ENCODE results near the gene PDSS1. TPM values are rescaled to one million over a fixed set of nuclear protein-coding genes. Genes with fewer than 3 reads are reported as not detected.

Gene PDSS1
- total RNA-seq, 2 experiments from 2014 or later: 30.2 to 30.7 TPM

GRCh38 chr10:26743091-26743490 lies 45.6 kb downstream of the PDSS1 start:
- Mint-ChIP-seq H3K4me1 (peaks cover 8% of the 10 kb centered on the region), H3K27me3 (no peaks in the 10 kb centered on the region), H3K36me3 (peaks cover 56% of the 10 kb centered on the region), H3K9me3 (peaks cover 2% of the 10 kb centered on the region), H3K27ac (no peak overlapping the region), H3K4me3 (no peak overlapping the region)
- no peak for DNase-seq

GRCh38 chr10:26743841-26744240 lies 46.3 kb downstream of the PDSS1 start:
- H3K36me3 Mint-ChIP-seq: peaks cover 53% of the 10 kb centered on the region
- DNase-seq: no peak
- H3K27me3 Mint-ChIP-seq: no peaks in the 10 kb centered on the region
- H3K4me3 Mint-ChIP-seq: no peak overlapping the region
- H3K27ac Mint-ChIP-seq: peak overlapping the region; percentile 72
- peaks cover 6% of the 10 kb centered on the region for H3K4me1 Mint-ChIP-seq
- H3K9me3 Mint-ChIP-seq: peaks cover 2% of the 10 kb centered on the region

- Mint-ChIP-seq H3K36me3 (peaks cover 36% of the 10 kb centered on the region), H3K27ac (peak overlapping the region; percentile 68), H3K9me3 (peaks cover 2% of the 10 kb centered on the region), H3K4me3 (no peak overlapping the region), H3K4me1 (peaks cover 2% of the 10 kb centered on the region), H3K27me3 (no peaks in the 10 kb centered on the region)
- DNase-seq: no peak
Observed at GRCh38 chr10:26746061-26746460, 48.6 kb downstream of the PDSS1 start.

- no peaks in the 10 kb centered on the region for H3K9me3 Mint-ChIP-seq
- DNase-seq: no peak
- no peak overlapping the region for H3K4me3 Mint-ChIP-seq
- no peaks in the 10 kb centered on the region for H3K27me3 Mint-ChIP-seq
- H3K4me1 Mint-ChIP-seq: peaks cover 12% of the 10 kb centered on the region
- peak overlapping the region; percentile 70 for H3K27ac Mint-ChIP-seq
- H3K36me3 Mint-ChIP-seq: peaks cover 12% of the 10 kb centered on the region
Observed at GRCh38 chr10:26755443-26755903, 58.0 kb downstream of the PDSS1 start.

DNA sequence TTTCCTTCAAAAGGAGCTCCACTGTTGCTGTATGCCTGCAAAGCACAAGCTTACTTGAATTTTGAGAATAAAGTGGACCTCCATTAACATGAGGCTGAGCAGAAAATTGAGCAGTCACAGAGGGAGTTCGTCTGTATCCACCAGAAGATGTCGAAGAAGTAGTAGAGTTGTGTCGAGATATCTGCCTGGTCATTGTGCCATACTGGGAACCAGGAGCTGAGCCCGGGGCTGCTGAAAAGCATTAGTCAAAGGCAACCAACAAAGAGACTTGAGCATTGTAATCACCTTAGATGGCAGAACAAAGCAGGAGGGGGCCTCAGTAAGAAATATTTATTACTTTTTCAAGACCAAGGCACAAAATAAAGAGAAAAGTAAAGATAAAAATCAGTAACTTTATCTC lies 61.5 kb downstream of the PDSS1 start:
- H3K4me1 Mint-ChIP-seq: peaks cover 12% of the 10 kb centered on the region
- peaks cover 16% of the 10 kb centered on the region for H3K36me3 Mint-ChIP-seq
- H3K9me3 Mint-ChIP-seq: no peaks in the 10 kb centered on the region
- H3K4me3 Mint-ChIP-seq: no peak overlapping the region
- H3K27ac Mint-ChIP-seq: no peak overlapping the region
- no peak for DNase-seq
- no peaks in the 10 kb centered on the region for H3K27me3 Mint-ChIP-seq

GRCh38 chr10:26765549-26765948 lies 68.0 kb downstream of the PDSS1 start:
- Mint-ChIP-seq H3K36me3 (peaks cover 6% of the 10 kb centered on the region), H3K27ac (no peak overlapping the region), H3K4me1 (peaks cover 15% of the 10 kb centered on the region), H3K4me3 (no peak overlapping the region), H3K27me3 (no peaks in the 10 kb centered on the region), H3K9me3 (no peaks in the 10 kb centered on the region)
- no peak for DNase-seq

DNA sequence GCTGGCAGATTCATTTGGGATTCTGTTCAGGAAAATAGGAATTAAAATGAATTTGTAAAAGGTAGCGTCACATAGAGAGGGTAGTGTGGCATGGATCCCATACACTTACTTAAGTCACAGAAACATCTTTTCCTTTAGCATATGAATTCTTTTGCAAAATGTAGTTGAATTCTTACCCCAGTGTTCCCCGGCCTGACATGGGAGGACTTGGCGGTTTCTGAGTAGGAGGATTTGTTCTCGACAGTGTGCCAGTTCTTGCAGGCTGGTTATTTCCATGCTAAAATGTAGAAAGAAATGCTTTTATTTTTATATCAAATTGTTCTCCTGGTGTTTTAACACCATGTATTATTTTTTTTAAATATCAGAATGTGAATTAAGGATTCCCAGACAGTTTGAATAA lies 72.6 kb downstream of the PDSS1 start:
- Mint-ChIP-seq H3K4me3 (no peak overlapping the region), H3K27ac (no peak overlapping the region), H3K4me1 (peaks cover 28% of the 10 kb centered on the region), H3K36me3 (peaks cover 6% of the 10 kb centered on the region), H3K27me3 (no peaks in the 10 kb centered on the region), H3K9me3 (no peaks in the 10 kb centered on the region)
- DNase-seq: no peak

GRCh38 chr10:26773633-26774032 lies 76.1 kb downstream of the PDSS1 start:
- Mint-ChIP-seq H3K27ac (peak overlapping the region; percentile 31), H3K4me3 (no peak overlapping the region), H3K27me3 (no peaks in the 10 kb centered on the region)

DNA sequence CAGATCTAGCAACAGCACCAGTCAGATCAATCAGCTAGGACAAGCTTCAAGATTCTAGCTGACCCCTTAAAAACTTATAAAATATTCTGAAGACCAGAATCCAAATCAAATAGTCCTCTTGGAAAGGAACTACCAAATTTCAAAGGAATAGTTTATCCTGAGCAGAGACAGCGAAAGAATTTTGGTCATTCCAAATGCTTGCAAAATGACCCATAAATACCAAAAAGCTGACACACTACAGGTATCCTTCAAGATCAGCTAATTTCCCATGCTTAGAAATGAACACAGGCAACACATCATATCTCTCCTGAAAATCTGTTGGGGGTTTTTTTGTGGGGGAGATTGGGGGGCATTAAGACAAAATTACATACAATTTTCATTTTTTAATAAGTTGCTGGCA lies 78.8 kb downstream of the PDSS1 start:
- Mint-ChIP-seq H3K27ac (no peak overlapping the region), H3K36me3 (peaks cover 12% of the 10 kb centered on the region), H3K27me3 (no peaks in the 10 kb centered on the region), H3K9me3 (no peaks in the 10 kb centered on the region), H3K4me3 (no peak overlapping the region), H3K4me1 (peaks cover 60% of the 10 kb centered on the region)
- DNase-seq: no peak

More at GRCh38 chr10:26773633-26774032, 76.1 kb downstream of the PDSS1 start:
- H3K9me3 Mint-ChIP-seq: no peaks in the 10 kb centered on the region
- peaks cover 42% of the 10 kb centered on the region for H3K4me1 Mint-ChIP-seq
- peaks cover 6% of the 10 kb centered on the region for H3K36me3 Mint-ChIP-seq
- no peak for DNase-seq

DNA sequence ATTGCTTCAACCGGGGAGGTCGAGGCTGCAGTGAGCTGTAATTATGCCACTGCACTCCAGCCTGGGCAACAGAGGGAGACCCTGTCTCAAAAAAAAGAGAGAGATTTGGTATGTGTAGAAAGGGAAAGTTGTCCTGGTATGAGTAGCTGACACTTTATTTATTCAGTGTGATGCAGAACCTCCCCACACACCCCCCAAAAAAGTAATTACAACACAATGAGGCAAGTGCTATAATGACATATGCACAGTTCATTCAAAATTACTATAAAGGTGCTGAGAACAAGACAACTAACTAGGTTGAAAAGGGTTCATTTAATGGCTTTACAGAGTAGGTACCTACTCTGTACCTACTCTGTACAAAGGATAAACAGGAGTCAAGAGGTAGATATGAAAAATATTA lies 80.2 kb downstream of the PDSS1 start:
- Mint-ChIP-seq H3K4me1 (peaks cover 66% of the 10 kb centered on the region), H3K27ac (peak overlapping the region; percentile 42), H3K27me3 (no peaks in the 10 kb centered on the region), H3K36me3 (peaks cover 12% of the 10 kb centered on the region), H3K4me3 (no peak overlapping the region), H3K9me3 (no peaks in the 10 kb centered on the region)
- no peak for DNase-seq

- Mint-ChIP-seq H3K4me1 (peaks cover 66% of the 10 kb centered on the region), H3K4me3 (no peak overlapping the region), H3K36me3 (peaks cover 11% of the 10 kb centered on the region), H3K27me3 (no peaks in the 10 kb centered on the region), H3K27ac (no peak overlapping the region), H3K9me3 (no peaks in the 10 kb centered on the region)
- no peak for DNase-seq
Observed at GRCh38 chr10:26779176-26779860, 81.8 kb downstream of the PDSS1 start.

DNA sequence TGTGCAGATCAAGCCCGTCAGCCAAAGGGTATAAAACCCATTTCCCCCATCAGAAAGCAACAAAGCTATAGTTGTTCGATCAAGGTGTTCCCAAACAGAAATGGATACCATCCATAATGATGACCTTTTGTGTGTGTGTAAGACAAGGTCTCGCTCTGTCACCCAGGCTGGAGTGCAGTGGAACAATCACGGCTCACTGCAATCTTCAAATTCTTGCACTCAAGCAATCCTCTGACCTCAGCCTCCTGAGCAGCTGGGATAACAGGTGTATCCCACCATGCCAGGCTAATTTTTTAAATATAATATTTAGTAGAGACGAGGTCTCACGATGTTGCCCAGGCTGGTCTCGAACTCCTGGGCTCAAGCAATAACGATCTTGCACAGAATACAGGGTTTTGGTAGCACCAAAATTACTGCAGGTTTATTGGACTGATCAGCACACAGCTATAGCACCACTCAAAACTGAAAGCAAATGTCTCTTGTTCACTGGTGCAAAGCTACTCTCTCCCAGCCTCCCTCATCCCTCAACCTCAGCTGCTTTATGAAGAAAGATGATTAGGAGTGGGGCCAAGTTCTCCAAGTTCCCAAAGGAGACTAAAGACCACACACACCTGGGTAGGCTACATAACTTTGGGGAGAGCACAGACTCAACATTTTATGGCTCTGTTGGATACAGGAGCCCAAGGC lies 82.7 kb downstream of the PDSS1 start:
- Mint-ChIP-seq H3K27me3 (no peaks in the 10 kb centered on the region), H3K4me3 (no peak overlapping the region), H3K9me3 (no peaks in the 10 kb centered on the region), H3K4me1 (peaks cover 61% of the 10 kb centered on the region), H3K36me3 (peaks cover 11% of the 10 kb centered on the region), H3K27ac (peak overlapping the region; percentile 13)
- DNase-seq: no peak

- no peaks in the 10 kb centered on the region for H3K27me3 Mint-ChIP-seq
- H3K4me3 Mint-ChIP-seq: no peak overlapping the region
- peaks cover 11% of the 10 kb centered on the region for H3K36me3 Mint-ChIP-seq
- H3K27ac Mint-ChIP-seq: peak overlapping the region; percentile 83
- no peak for DNase-seq
- H3K4me1 Mint-ChIP-seq: peaks cover 56% of the 10 kb centered on the region
- H3K9me3 Mint-ChIP-seq: no peaks in the 10 kb centered on the region
Observed at GRCh38 chr10:26780793-26781601, 83.5 kb downstream of the PDSS1 start.

DNA sequence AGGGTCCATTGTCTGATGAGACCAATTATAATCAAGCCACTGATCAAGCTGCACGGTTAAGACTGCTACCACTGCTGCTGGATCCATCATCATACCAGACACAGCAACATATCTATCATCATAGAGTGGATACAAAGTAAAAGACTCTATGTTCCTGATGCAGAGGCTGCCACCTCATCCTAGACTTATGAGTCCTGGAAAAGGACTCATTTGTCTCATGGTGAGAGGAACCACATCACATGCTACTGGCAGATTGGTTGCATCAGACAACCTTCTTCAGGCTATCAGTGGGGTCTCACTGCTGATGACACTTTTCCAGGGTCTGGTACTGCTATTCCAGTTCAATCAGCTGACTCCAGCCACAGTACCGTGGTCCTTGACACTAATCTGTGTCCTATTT lies 84.3 kb downstream of the PDSS1 start:
- peaks cover 15% of the 10 kb centered on the region for H3K36me3 Mint-ChIP-seq
- H3K27me3 Mint-ChIP-seq: no peaks in the 10 kb centered on the region
- H3K27ac Mint-ChIP-seq: peak overlapping the region; percentile 83
- peak; percentile 14 for DNase-seq
- H3K4me3 Mint-ChIP-seq: no peak overlapping the region
- peaks cover 55% of the 10 kb centered on the region for H3K4me1 Mint-ChIP-seq
- H3K9me3 Mint-ChIP-seq: no peaks in the 10 kb centered on the region

GRCh38 chr10:26787362-26787761 lies 89.9 kb downstream of the PDSS1 start:
- Mint-ChIP-seq H3K36me3 (peaks cover 32% of the 10 kb centered on the region), H3K27ac (no peak overlapping the region), H3K27me3 (no peaks in the 10 kb centered on the region), H3K4me1 (peaks cover 23% of the 10 kb centered on the region), H3K9me3 (peaks cover 3% of the 10 kb centered on the region), H3K4me3 (no peak overlapping the region)
- no peak for DNase-seq

Data from activated naive CD8-positive, alpha-beta T cell treated with anti-CD3 and anti-CD28 coated beads for 36 hours (primary cell).